H9 (cell line): ENCODE measurements around the gene ESPNL. TPM values are rescaled to one million over a fixed set of nuclear protein-coding genes. Genes with fewer than 3 reads are reported as not detected.
A peak's percentile ranks its signal among the peaks of the same experiment; 100 is the strongest.

Source experiments
- DNase-seq: peaks from one replicate; pipeline ENCODE4 v3.0.0-alpha.2; 2017
- H2AFZ ChIP-seq: one replicate; pipeline ENCODE4 v1.6.1; 2013; ENCODE audit warnings: mild to moderate bottlenecking, low read length, control low read depth, moderate library complexity
- H2AK5ac ChIP-seq: 2 replicates; pipeline ENCODE4 v1.6.1; 2013; ENCODE audit warnings: low read length, control low read depth, mixed read lengths; ENCODE audit not compliant: insufficient read length
- H2BK120ac ChIP-seq: one replicate; pipeline ENCODE4 v1.6.1; 2013; ENCODE audit warnings: low read depth, mild to moderate bottlenecking, low read length, control low read depth, inconsistent platforms; ENCODE audit not compliant: poor library complexity, severe bottlenecking
- H2BK12ac ChIP-seq: 2 replicates; pipeline ENCODE4 v1.6.1; 2013; ENCODE audit warnings: low read length, control low read depth, mixed read lengths, low read depth; ENCODE audit not compliant: insufficient read length
- H2BK15ac ChIP-seq: 2 replicates; pipeline ENCODE4 v1.6.1; 2013; ENCODE audit warnings: low read depth, low read length, control low read depth
- H2BK20ac ChIP-seq: one replicate; pipeline ENCODE4 v1.6.1; 2013; ENCODE audit warnings: low read depth, mild to moderate bottlenecking, low read length, control low read depth, inconsistent platforms; ENCODE audit not compliant: poor library complexity, severe bottlenecking
- H2BK5ac ChIP-seq: 2 replicates; pipeline ENCODE4 v1.6.1; 2013; ENCODE audit warnings: low read length, control low read depth, mixed read lengths; ENCODE audit not compliant: insufficient read length
- H3K14ac ChIP-seq: 2 replicates; pipeline ENCODE4 v1.6.1; 2013; ENCODE audit warnings: low read length, control low read depth; ENCODE audit not compliant: insufficient read depth
- H3K18ac ChIP-seq: 2 replicates; pipeline ENCODE4 v1.6.1; 2013; ENCODE audit warnings: low read depth, mild to moderate bottlenecking, mixed read lengths, low read length, control low read depth; ENCODE audit not compliant: insufficient read length
- H3K23ac ChIP-seq: 2 replicates; pipeline ENCODE4 v1.6.1; 2013; ENCODE audit warnings: low read length, control low read depth, mixed read lengths, low read depth; ENCODE audit not compliant: insufficient read length
- H3K23me2 ChIP-seq: 2 replicates; pipeline ENCODE4 v1.6.1; 2013; ENCODE audit warnings: low read depth, mild to moderate bottlenecking, mixed read lengths, low read length, control low read depth; ENCODE audit not compliant: insufficient read length, poor library complexity, severe bottlenecking
- H3K27ac ChIP-seq: 2 replicates; pipeline ENCODE4 v1.5.1; 2013; ENCODE audit warnings: low read length, control low read depth, mixed read lengths, low read depth; ENCODE audit not compliant: insufficient read length
- H3K27me3 ChIP-seq: 2 replicates; pipeline ENCODE4 v1.6.1; 2013; ENCODE audit warnings: low read length, control low read depth, inconsistent platforms; ENCODE audit not compliant: insufficient read depth
- H3K4ac ChIP-seq: 2 replicates; pipeline ENCODE4 v1.6.1; 2013; ENCODE audit warnings: low read depth, mild to moderate bottlenecking, control low read depth, inconsistent platforms, low read length, moderate library complexity
- H3K4me1 ChIP-seq: 2 replicates; pipeline ENCODE4 v1.6.1; 2013; ENCODE audit warnings: low read length, control low read depth, inconsistent platforms; ENCODE audit not compliant: insufficient read depth
- H3K4me2 ChIP-seq: 2 replicates; pipeline ENCODE4 v1.6.1; 2013; ENCODE audit warnings: low read length, control low read depth, mixed read lengths; ENCODE audit not compliant: insufficient read length, insufficient read depth
- H3K56ac ChIP-seq: 2 replicates; pipeline ENCODE4 v1.6.1; 2013; ENCODE audit warnings: low read depth, mild to moderate bottlenecking, mixed read lengths, low read length, control low read depth; ENCODE audit not compliant: insufficient read length
- H3K79me1 ChIP-seq: 2 replicates; pipeline ENCODE4 v1.6.1; 2013; ENCODE audit warnings: low read depth, mild to moderate bottlenecking, moderate library complexity, low read length, control low read depth, inconsistent platforms; ENCODE audit not compliant: insufficient read depth, poor library complexity, severe bottlenecking
- H3K79me2 ChIP-seq: 2 replicates; pipeline ENCODE4 v1.6.1; 2013; ENCODE audit warnings: low read length, control low read depth, inconsistent platforms; ENCODE audit not compliant: insufficient read depth
- H3K9ac ChIP-seq: 2 replicates; pipeline ENCODE4 v1.6.1; 2013; ENCODE audit warnings: low read length, control low read depth, mixed read lengths; ENCODE audit not compliant: insufficient read length; ENCODE audit errors: extremely low read depth
- H3K9me3 ChIP-seq: one replicate; pipeline ENCODE4 v1.6.1; 2013; ENCODE audit warnings: low read depth, low read length, inconsistent platforms; ENCODE audit not compliant: control insufficient read depth
- H3T11ph ChIP-seq: one replicate; pipeline ENCODE4 v1.6.1; 2013; ENCODE audit warnings: mild to moderate bottlenecking, low read length, control low read depth, inconsistent platforms
- H4K20me1 ChIP-seq: one replicate; pipeline ENCODE4 v1.6.1; 2013; ENCODE audit not compliant: control insufficient read depth, insufficient read length, insufficient read depth
- H4K5ac ChIP-seq: 2 replicates; pipeline ENCODE4 v1.6.1; 2013; ENCODE audit warnings: low read depth, mild to moderate bottlenecking, mixed read lengths, low read length, control low read depth; ENCODE audit not compliant: insufficient read length
- H4K8ac ChIP-seq: replicated peaks from 2 replicates; pipeline ENCODE4 v1.6.1; 2013; ENCODE audit warnings: low read length, control low read depth, mixed read lengths, low read depth; ENCODE audit not compliant: insufficient read length
- H4K91ac ChIP-seq: 2 replicates; pipeline ENCODE4 v1.6.1; 2013; ENCODE audit warnings: low read depth, mild to moderate bottlenecking, moderate library complexity, mixed read lengths, low read length, control low read depth; ENCODE audit not compliant: insufficient read length
- H3K27ac Mint-ChIP-seq, 3 experiments: 2 replicates in 2 of 3; 3 replicates in 1 of 3; pipeline ENCODE4 v1.8.0; 2020 to 2021; ENCODE audit warnings: mixed read lengths in 3 of 3, mild to moderate bottlenecking in 1 of 3, moderate library complexity in 1 of 3
- H3K27me3 Mint-ChIP-seq: 2 replicates; pipeline ENCODE4 v1.8.0; 2021; ENCODE audit warnings: low read depth, mild to moderate bottlenecking, moderate library complexity, mixed read lengths
- H3K36me3 Mint-ChIP-seq, 3 experiments: 2 replicates in 2 of 3; 3 replicates in 1 of 3; pipeline ENCODE4 v1.8.0; 2020 to 2021; ENCODE audit warnings: low read depth in 3 of 3, mixed read lengths in 3 of 3; ENCODE audit not compliant: insufficient read depth in 1 of 3
- H3K4me1 Mint-ChIP-seq, 2 experiments: 2 replicates each; pipeline ENCODE4 v1.8.0; 2020; ENCODE audit warnings: mixed read lengths in 2 of 2
- H3K4me3 Mint-ChIP-seq, 2 experiments: 2 replicates in 1 of 2; 3 replicates in 1 of 2; pipeline ENCODE4 v1.8.0; 2020 to 2021; ENCODE audit warnings: mild to moderate bottlenecking in 2 of 2, mixed read lengths in 2 of 2, moderate library complexity in 1 of 2
- H3K9me3 Mint-ChIP-seq, 2 experiments: 2 replicates in 1 of 2; 3 replicates in 1 of 2; pipeline ENCODE4 v1.8.0; 2020; ENCODE audit warnings: mild to moderate bottlenecking in 2 of 2, mixed read lengths in 2 of 2, moderate library complexity in 1 of 2
- CTCF ChIP-seq: fragments of 200-600 bp; sonication (generic); conservative IDR thresholded peaks from 3 replicates; pipeline ENCODE4 v1.8.0; 2021; ENCODE audit warnings: antibody characterized with exemption, mild to moderate bottlenecking
- WGBS: extraction: QIAGEN DNeasy Blood & Tissue Kit; methylation state at CpG from one replicate; pipeline ENCODE4 v1.1.7; 2013; ENCODE audit warnings: missing lambda C conversion rate, low lambda C conversion rate, mixed read lengths; ENCODE audit not compliant: insufficient read length; ENCODE audit errors: extremely low coverage; 5-methylcytosine and 5-hydroxymethylcytosine counted together
- total RNA-seq: library from RNA; stranded (reverse); gene quantifications from 2 replicates; pipeline ENCODE4 v1.2.1, GENCODE V29; 2021

The ESPNL gene
- total RNA-seq, 1 experiment from 2014 or later: 0.17 TPM

GRCh38 chr2:238135601-238136150 lies 35.5 kb downstream of the ESPNL start:
- H3K27me3 Mint-ChIP-seq: no peaks in the 10 kb centered on the region; the same call in 1 of the 2 replicates
- no peak overlapping the region for H3T11ph ChIP-seq
- no peak overlapping the region for H4K91ac ChIP-seq
- H3K9ac ChIP-seq: no peak overlapping the region
- no peak overlapping the region for H4K8ac ChIP-seq
- no CpG with 5 or more reads among the region's 15 CpGs for WGBS
- no peaks in the 10 kb centered on the region for H3K36me3 Mint-ChIP-seq
- peak overlapping the region in 1 of 3 experiments; percentile 57; a peak in 1 of 7 replicates for H3K27ac Mint-ChIP-seq
- no peak overlapping the region for H2AK5ac ChIP-seq
- no peaks in the 10 kb centered on the region for H3K4me1 ChIP-seq
- H3K23ac ChIP-seq: no peak overlapping the region
- H3K56ac ChIP-seq: no peak overlapping the region
- no peak overlapping the region for H3K18ac ChIP-seq
- H3K79me2 ChIP-seq: no peaks in the 10 kb centered on the region
- no peak overlapping the region for H3K4ac ChIP-seq
- H2BK20ac ChIP-seq: no peak overlapping the region
- no peak overlapping the region; the same call in 1 of the 2 replicates for H3K14ac ChIP-seq
- H3K79me1 ChIP-seq: no peaks in the 10 kb centered on the region
- no peaks in the 10 kb centered on the region for H3K9me3 ChIP-seq
- TF ChIP-seq CTCF: no peak
- H2BK120ac ChIP-seq: no peak overlapping the region
- no peaks in the 10 kb centered on the region for H3K9me3 Mint-ChIP-seq
- no peaks in the 10 kb centered on the region for H3K4me1 Mint-ChIP-seq
- H4K5ac ChIP-seq: no peak overlapping the region
- H2BK15ac ChIP-seq: no peak overlapping the region
- H4K20me1 ChIP-seq: no peaks in the 10 kb centered on the region
- no peak overlapping the region; a peak in 1 of 5 replicates for H3K4me3 Mint-ChIP-seq
- H2AFZ ChIP-seq: no peak overlapping the region
- H2BK5ac ChIP-seq: no peak overlapping the region
- H3K4me2 ChIP-seq: no peak overlapping the region
- no peaks in the 10 kb centered on the region for H3K27me3 ChIP-seq
- no peaks in the 10 kb centered on the region for H3K23me2 ChIP-seq
- DNase-seq: no peak
- H2BK12ac ChIP-seq: no peak overlapping the region
- no peak overlapping the region for H3K27ac ChIP-seq
